Parathyroid adenoma (tissue), 2 donors: ENCODE measurements around the gene BCAR1.

ENCODE experiments used
- H2AFZ ChIP-seq: fragments of 300-600 bp; sonication (generic); one replicate; pipeline ENCODE4 v1.7.0; 2017; ENCODE audit warnings: antibody characterized with exemption, mild to moderate bottlenecking
- H3K27ac ChIP-seq: fragments of 300-600 bp; sonication (generic); one replicate; pipeline ENCODE4 v1.7.0; 2017
- H3K27me3 ChIP-seq: fragments of 300-600 bp; sonication (generic); one replicate; pipeline ENCODE4 v1.7.0; 2017; ENCODE audit warnings: low read length; ENCODE audit not compliant: control insufficient read depth, insufficient read depth
- H3K36me3 ChIP-seq: fragments of 300-600 bp; sonication (generic); one replicate; pipeline ENCODE4 v1.7.0; 2017; ENCODE audit warnings: low read length; ENCODE audit not compliant: control insufficient read depth, insufficient read depth
- H3K4me1 ChIP-seq: fragments of 300-600 bp; sonication (generic); one replicate; pipeline ENCODE4 v1.7.0; 2017; ENCODE audit warnings: control low read depth
- H3K4me2 ChIP-seq: fragments of 300-600 bp; sonication (generic); one replicate; pipeline ENCODE4 v1.7.0; 2017; ENCODE audit warnings: low read length
- H3K4me3 ChIP-seq: fragments of 300-600 bp; sonication (generic); one replicate; pipeline ENCODE4 v1.7.0; 2017; ENCODE audit warnings: low read depth, low read length
- H3K79me2 ChIP-seq: fragments of 300-600 bp; sonication (generic); one replicate; pipeline ENCODE4 v1.7.0; 2017; ENCODE audit warnings: control low read depth
- H3K9ac ChIP-seq: fragments of 300-600 bp; sonication (generic); one replicate; pipeline ENCODE4 v1.7.0; 2017; ENCODE audit warnings: mild to moderate bottlenecking
- H3K9me3 ChIP-seq: fragments of 300-600 bp; sonication (generic); one replicate; pipeline ENCODE4 v1.7.0; 2017; ENCODE audit warnings: low read length; ENCODE audit not compliant: control insufficient read depth
- CTCF ChIP-seq: fragments of 300-600 bp; sonication (generic); IDR thresholded peaks from one replicate; pipeline ENCODE4 v1.7.0; 2017; ENCODE audit warnings: antibody characterized with exemption, mild to moderate bottlenecking
- donor health status: primary hyperparathyroidism.

BCAR1 gene

DNA sequence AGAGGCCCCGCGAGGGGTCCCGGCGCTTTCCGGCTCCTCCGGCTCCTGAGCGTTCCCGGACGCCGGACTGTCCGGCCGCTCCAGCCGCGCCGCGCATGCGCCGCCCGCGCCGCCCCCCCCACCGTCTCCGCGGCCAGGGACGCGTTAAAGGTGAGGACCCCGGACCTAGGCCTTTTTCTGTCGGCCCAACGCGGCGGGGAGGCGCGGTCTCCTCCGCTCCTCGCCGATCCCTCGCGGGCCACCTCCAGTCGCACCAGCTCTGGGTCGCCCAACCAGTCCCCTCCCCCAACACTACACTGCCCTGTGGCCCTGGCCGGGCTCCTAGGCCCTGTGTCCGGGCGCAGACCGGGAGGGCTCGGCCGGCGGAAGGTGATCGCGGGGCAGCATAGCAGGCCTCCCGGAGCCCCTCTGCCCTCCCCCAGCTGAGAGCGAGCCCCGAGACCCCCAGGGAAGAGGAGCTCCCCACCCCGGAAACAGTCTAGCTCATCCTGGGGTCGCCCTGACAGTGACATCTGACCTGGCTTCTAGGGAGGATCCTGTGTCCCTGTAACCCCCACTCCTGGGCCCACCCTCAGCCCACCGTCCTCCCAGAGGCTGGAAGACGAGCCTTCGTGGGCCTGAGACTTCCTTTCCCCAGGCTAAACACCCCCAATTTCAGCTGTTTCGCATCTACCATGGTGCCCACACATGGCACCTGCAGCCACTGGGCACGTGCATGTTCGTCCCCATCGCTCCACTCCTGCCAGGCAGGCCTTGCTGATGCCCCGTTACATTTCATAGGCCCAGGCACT is 14.7 kb upstream of the BCAR1 start:
- Histone ChIP-seq H3K4me1 (peaks cover 28% of the 10 kb centered on the region), H3K9me3 (no peaks in the 10 kb centered on the region), H2AFZ (peak overlapping the region; percentile 98), H3K36me3 (no peaks in the 10 kb centered on the region), H3K4me2 (peak overlapping the region; percentile 81), H3K4me3 (peak overlapping the region; percentile 57), H3K79me2 (peaks cover 20% of the 10 kb centered on the region), H3K9ac (peak overlapping the region; percentile 87), H3K27ac (peak overlapping the region; percentile 62), H3K27me3 (no peaks in the 10 kb centered on the region)
- peak; percentile 11 for TF ChIP-seq CTCF

- no peaks in the 10 kb centered on the region for H3K36me3 ChIP-seq
- H3K4me3 ChIP-seq = peak overlapping the region; percentile 96
- H3K9ac ChIP-seq = peak overlapping the region; percentile 87
- peak overlapping the region; percentile 92 for H3K4me2 ChIP-seq
- H2AFZ ChIP-seq = peak overlapping the region; percentile 75
- no peaks in the 10 kb centered on the region for H3K9me3 ChIP-seq
- H3K4me1 ChIP-seq = peaks cover 28% of the 10 kb centered on the region
- peaks cover 27% of the 10 kb centered on the region for H3K79me2 ChIP-seq
- peak overlapping the region; percentile 59 for H3K27ac ChIP-seq
- no peak for TF ChIP-seq CTCF
- H3K27me3 ChIP-seq = no peaks in the 10 kb centered on the region
These were observed 13.8 kb upstream of the BCAR1 start for GRCh38 chr16:75264999-75265910.

GRCh38 chr16:75264457-75264998 is 13.1 kb upstream of the BCAR1 start:
- no peak for TF ChIP-seq CTCF
- no peaks in the 10 kb centered on the region for H3K9me3 ChIP-seq
- H2AFZ ChIP-seq = peak overlapping the region; percentile 75
- H3K4me1 ChIP-seq = peaks cover 28% of the 10 kb centered on the region
- H3K36me3 ChIP-seq = no peaks in the 10 kb centered on the region
- H3K9ac ChIP-seq = no peak overlapping the region
- H3K79me2 ChIP-seq = peaks cover 32% of the 10 kb centered on the region
- no peaks in the 10 kb centered on the region for H3K27me3 ChIP-seq
- H3K4me2 ChIP-seq = peak overlapping the region; percentile 92
- H3K27ac ChIP-seq = peak overlapping the region; percentile 59
- peak overlapping the region; percentile 96 for H3K4me3 ChIP-seq

DNA sequence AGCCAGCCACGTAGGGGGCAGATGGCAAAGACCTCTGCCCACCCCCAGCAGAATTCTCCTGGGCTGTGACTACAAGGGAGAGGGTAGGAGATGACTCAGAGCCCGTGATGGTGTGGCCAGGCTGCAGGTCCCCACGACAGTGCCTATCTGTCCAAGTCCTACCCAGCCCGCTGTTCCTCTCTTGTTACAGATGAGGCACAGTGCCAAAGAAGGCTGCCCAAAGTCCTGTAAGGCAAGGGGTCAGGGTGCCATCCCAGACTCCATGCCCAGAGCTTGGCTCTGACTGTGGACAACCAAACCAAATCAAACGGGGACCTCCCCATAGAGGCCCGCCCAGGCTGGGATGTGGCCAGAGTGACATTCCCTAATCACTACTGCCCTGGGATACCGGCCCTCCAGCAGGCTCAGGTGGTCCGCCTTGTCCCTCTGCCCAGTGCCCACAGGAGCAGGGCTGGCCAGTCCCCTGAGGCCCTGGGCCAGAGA is 12.6 kb upstream of the BCAR1 start:
- peak overlapping the region; percentile 92 for H3K4me2 ChIP-seq
- no peak for TF ChIP-seq CTCF
- peak overlapping the region; percentile 75 for H2AFZ ChIP-seq
- no peaks in the 10 kb centered on the region for H3K9me3 ChIP-seq
- H3K4me3 ChIP-seq = peak overlapping the region; percentile 96
- H3K9ac ChIP-seq = no peak overlapping the region
- peaks cover 28% of the 10 kb centered on the region for H3K4me1 ChIP-seq
- H3K27ac ChIP-seq = peak overlapping the region; percentile 59
- H3K27me3 ChIP-seq = no peaks in the 10 kb centered on the region
- peaks cover 38% of the 10 kb centered on the region for H3K79me2 ChIP-seq
- no peaks in the 10 kb centered on the region for H3K36me3 ChIP-seq
